K562 (cell line): Measurements from ENCODE around the gene CNN3. TPM values are rescaled to one million over a fixed set of nuclear protein-coding genes. Genes with fewer than 3 reads are reported as not detected.
A peak's percentile ranks its signal among the peaks of the same experiment; 100 is the strongest.

Source experiments
- ATAC-seq: fragments of 200-7000 bp; cut with Tn5 transposase; 3 replicates; pipeline ENCODE4 v1.9.1; 2020; ENCODE audit warnings: moderate library complexity
- BruUV-seq: library from RNA; stranded (reverse); fragments of 400-500 nt; replicated peaks from 2 replicates; lab custom pipeline; 2021; lab: Mats Ljungman, UMichigan
- CTCF ChIA-PET: fragments of 300-600 bp; formaldehyde crosslinking; extraction: SDS; loops from one replicate; lab custom pipeline; 2021; ENCODE audit warnings: low intra/inter-chr PET ratio; lab: Yijun Ruan, JAX
- POLR2A ChIA-PET: fragments of 300-600, 350-650 bp; sonication (Branson Sonifier 250); formaldehyde crosslinking; extraction: SDS; loops from one replicate; lab custom pipeline; 2021; ENCODE audit warnings: antibody characterized with exemption, inconsistent platforms; lab: Yijun Ruan, JAX
- DNase-seq, 4 experiments: peaks; one replicate each; pipeline versions ENCODE4 v3.0.0 to v3.0.0-alpha.2; 2011 to 2018; ENCODE audit warnings: low spot score in 3 of 4, mixed read lengths in 3 of 4; ENCODE audit errors: extremely low read depth in 1 of 4
- FAIRE-seq: peaks from 2 replicates; lab custom pipeline; 2011; peaks lifted over from hg19 to GRCh38; lab: Jason Lieb, UNC
- H2AFZ ChIP-seq: 2 replicates; pipeline ENCODE4 v1.6.0; 2011; ENCODE audit warnings: low read depth, low read length, control low read depth, inconsistent platforms
- H3K27ac ChIP-seq: fragments of 200-600 bp; 3 replicates; pipeline ENCODE4 v1.8.0; 2011; ENCODE audit warnings: low read depth, mild to moderate bottlenecking, control low read depth, inconsistent platforms, low read length, moderate library complexity, mixed read lengths; ENCODE audit errors: extremely low read depth
- H3K27me3 ChIP-seq, 2 experiments: fragments of 300-600 bp in 1 of 2; 2 replicates in 1 of 2; 3 replicates in 1 of 2; pipeline versions ENCODE4 v1.6.0 to v1.8.0; 2011; ENCODE audit warnings: inconsistent platforms in 2 of 2, low read length in 2 of 2, mild to moderate bottlenecking in 1 of 2, mixed read lengths in 1 of 2, moderate library complexity in 1 of 2; ENCODE audit not compliant: control insufficient read depth in 2 of 2, insufficient read depth in 2 of 2
- H3K36me3 ChIP-seq: fragments of 300-600 bp; 3 replicates; pipeline ENCODE4 v1.8.0; 2011; ENCODE audit warnings: mild to moderate bottlenecking, low read length, inconsistent platforms; ENCODE audit not compliant: control insufficient read depth, insufficient read depth
- H3K4me1 ChIP-seq, 2 experiments: fragments of 200-600 bp in 1 of 2; replicated peaks in 1 of 2; 2 replicates in 1 of 2; 3 replicates in 1 of 2; pipeline versions ENCODE4 v1.5.1 to v1.8.0; 2011; ENCODE audit warnings: inconsistent platforms in 2 of 2, low read length in 2 of 2, mild to moderate bottlenecking in 1 of 2, mixed read lengths in 1 of 2, moderate library complexity in 1 of 2; ENCODE audit not compliant: control insufficient read depth in 2 of 2, insufficient read depth in 2 of 2
- H3K4me2 ChIP-seq: 2 replicates; pipeline ENCODE4 v1.6.1; 2011; ENCODE audit warnings: low read length, control low read depth, inconsistent platforms, mixed read lengths; ENCODE audit not compliant: insufficient read depth
- H3K4me3 ChIP-seq: fragments of 200-600 bp; sonication (generic), shearing (Covaris generic); 2 replicates; pipeline ENCODE4 v1.5.1; 2016; ENCODE audit warnings: control low read depth, inconsistent platforms
- H3K79me2 ChIP-seq: fragments of 200-600 bp; 3 replicates; pipeline ENCODE4 v1.8.0; 2011; ENCODE audit warnings: low read length, inconsistent platforms; ENCODE audit not compliant: control insufficient read depth, insufficient read depth
- H3K9ac ChIP-seq, 2 experiments: 2 replicates each; pipeline versions ENCODE4 v1.6.0 to v1.6.1; 2011; ENCODE audit warnings: low read depth in 2 of 2, low read length in 2 of 2, control low read depth in 1 of 2, inconsistent platforms in 1 of 2, mild to moderate bottlenecking in 1 of 2, mixed read lengths in 1 of 2; ENCODE audit not compliant: insufficient read depth in 1 of 2
- H3K9me1 ChIP-seq: one replicate; pipeline ENCODE4 v1.6.0; 2011; ENCODE audit warnings: inconsistent platforms, mild to moderate bottlenecking, low read length, moderate library complexity; ENCODE audit not compliant: control insufficient read depth, insufficient read depth
- H3K9me3 ChIP-seq: replicated peaks from 2 replicates; pipeline ENCODE4 v1.5.1; 2011; ENCODE audit warnings: low read depth, low read length, inconsistent platforms; ENCODE audit not compliant: control insufficient read depth, insufficient read depth
- H4K20me1 ChIP-seq: replicated peaks from 2 replicates; pipeline ENCODE4 v1.6.1; 2011; ENCODE audit warnings: low read length, inconsistent platforms, mixed read lengths; ENCODE audit not compliant: control insufficient read depth, insufficient read depth
- ARID2 ChIP-seq: fragments of 450-650 bp; IDR thresholded peaks from 2 replicates; pipeline ENCODE4 v1.6.1; 2017; ENCODE audit warnings: antibody characterized with exemption, mild to moderate bottlenecking
- ESRRA ChIP-seq: fragments of 450-650 bp; IDR thresholded peaks from 2 replicates; pipeline ENCODE4 v1.6.1; 2014; ENCODE audit warnings: low read depth, mild to moderate bottlenecking, moderate library complexity, borderline replicate concordance
- ILF3 ChIP-seq: fragments of 450-650 bp; IDR thresholded peaks from 2 replicates; pipeline ENCODE4 v1.6.1; 2018; ENCODE audit warnings: antibody characterized with exemption, mild to moderate bottlenecking, moderate library complexity, borderline replicate concordance
- PYGO2 ChIP-seq: fragments of 450-650 bp; IDR thresholded peaks from 2 replicates; pipeline ENCODE4 v1.6.1; 2016; ENCODE audit warnings: mild to moderate bottlenecking, missing genetic modification characterization, moderate library complexity, missing compliant biosample characterization
- RBM25 ChIP-seq: fragments of 200-400 bp; formaldehyde crosslinking; IDR thresholded peaks from 2 replicates; pipeline ENCODE4 v1.6.1; 2018; ENCODE audit warnings: low read length, low read depth, moderate library complexity; ENCODE audit not compliant: severe bottlenecking
- ZNF165 ChIP-seq: fragments of 250-450 bp; sonication (Bioruptor Pico); IDR thresholded peaks from 2 replicates; pipeline ENCODE4 v1.4.0; 2020; ENCODE audit warnings: borderline replicate concordance
- ZNF24 ChIP-seq: fragments of 450-650 bp; IDR thresholded peaks from 2 replicates; pipeline ENCODE4 v1.6.1; 2016
- ZNF311 ChIP-seq: fragments of 250-450 bp; sonication (Bioruptor Pico); IDR thresholded peaks from 2 replicates; pipeline ENCODE4 v1.4.0; 2020; ENCODE audit warnings: mild to moderate bottlenecking, moderate library complexity
- ZNF316 ChIP-seq: fragments of 450-650 bp; IDR thresholded peaks from 2 replicates; pipeline ENCODE4 v1.6.1; 2016
- WGBS: fragments of 100-300 bp; shearing (Covaris generic); methylation state at CpG from one replicate; pipeline ENCODE4 v1.1.6; 2016; ENCODE audit warnings: low coverage, mixed read lengths; ENCODE audit not compliant: insufficient coverage; ENCODE audit errors: missing lambda C conversion rate; 5-methylcytosine and 5-hydroxymethylcytosine counted together
- in situ Hi-C: fragments of 300-500 bp; cut with MboI; formaldehyde crosslinking; loops from 4 replicates; pipeline ENCODE4 v1.15.0; 2018; ENCODE audit warnings: inconsistent platforms, mixed read lengths
- intact Hi-C: fragments of 100-400 bp; cut with micrococcal nuclease; formaldehyde crosslinking; loops from 2 replicates; pipeline ENCODE4 v1.14.2; 2022
- polyA plus RNA-seq, 8 experiments: library from polyadenylated mRNA; depleted of rRNA in 4 of 8; stranded (reverse) in 5 of 8; unstranded in 3 of 8; fragments of >200 nt; fragmentation: Nextera tagmentation in 2 of 8; fragmentation: Illumina TruSeq in 1 of 8; extraction: Ambion mirVana in 2 of 8; extraction: Trizol in 1 of 8; gene quantifications; 2 replicates each; pipeline versions ENCODE4 v1.2.1 to v1.2.3, GENCODE V29; 2011 to 2014; ENCODE audit warnings: inconsistent platforms in 1 of 8, missing spikeins in 1 of 8
- total RNA-seq, 7 experiments: library from RNA; depleted of rRNA in 6 of 7; stranded (reverse); fragments of >200 nt in 6 of 7; fragmentation: Illumina TruSeq in 2 of 7; extraction: Trizol in 2 of 7; gene quantifications; 2 replicates each; pipeline versions ENCODE4 v1.2.1 to v1.2.3, GENCODE V29; 2011 to 2021; ENCODE audit warnings: low replicate concordance in 1 of 7
- TF ChIP-seq, protein P1 (sequence below): IDR thresholded peaks from 2 replicates; pipeline ENCODE4 v1.6.1; 2011; ENCODE audit warnings: borderline replicate concordance, low read depth, mild to moderate bottlenecking, moderate library complexity, low read length; ENCODE audit not compliant: insufficient read depth, poor library complexity, severe bottlenecking

CNN3 gene
- total and polyA plus RNA-seq, 9 of the 15 experiments (the other 6 are each of a cell fraction or from before 2014, with no cell fraction given), result 0.06 to 0.62 (median 0.18) TPM; not detected in 4

- Histone ChIP-seq H3K4me1 (no peaks in the 10 kb centered on the region; a peak in 1 of 5 replicates), H3K27ac (no peak overlapping the region), H3K9ac (no peak overlapping the region), H3K36me3 (no peaks in the 10 kb centered on the region), H3K9me3 (no peaks in the 10 kb centered on the region), H2AFZ (no peak overlapping the region), H3K27me3 (peaks cover 3 to 4% of the 10 kb centered on the region in 2 experiments; a peak in 3 of 5 replicates), H3K79me2 (no peaks in the 10 kb centered on the region), H3K4me2 (no peak overlapping the region), H3K9me1 (no peaks in the 10 kb centered on the region), H3K4me3 (no peak overlapping the region), H4K20me1 (no peaks in the 10 kb centered on the region)
- ATAC-seq (no peak), DNase-seq (no peak), FAIRE-seq (no peak)
- no TSS peak for BruUV-seq
- POLR2A ChIA-PET, result interaction anchor here (1.2 to 1.5 kb wide), 2 partner anchors 12 to 185 kb away, joined by 3 to 4 read pairs; no protein-coding TSS in a partner anchor
- intact Hi-C loops, result no loop called here
- TF ChIP-seq PYGO2 (tag), result no peak
- TF ChIP-seq RBM25, result peak; percentile 60
- WGBS, result 0% methylated on average over 3 of the region's 3 CpGs
- in situ Hi-C loops, result loop anchor here (5.0 to 10.0 kb wide), 2 partner anchors 185 to 388 kb away; no protein-coding TSS in a partner anchor
- CTCF ChIA-PET, result no interaction called here
These were observed 70.0 kb downstream of the CNN3 start for GRCh38 chr1:94856868-94857267.

DNA sequence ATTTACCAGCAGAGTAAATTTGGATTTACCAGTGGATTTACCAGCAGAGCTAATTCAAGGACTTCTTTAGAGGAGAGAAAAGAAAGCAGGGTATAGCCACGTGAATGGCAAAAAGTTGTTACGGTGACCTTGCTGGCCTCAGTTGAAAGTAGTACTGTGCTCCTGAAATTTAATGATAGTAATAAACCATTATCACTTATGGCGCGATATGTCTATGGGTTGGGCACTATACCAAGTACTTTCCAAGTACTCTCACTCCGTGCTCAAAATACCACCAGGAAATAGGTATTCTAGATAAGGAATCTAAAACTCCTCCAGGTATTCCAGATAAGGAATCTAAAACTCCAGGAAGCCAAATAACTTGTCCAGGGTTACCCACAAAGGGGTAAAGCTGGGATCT is 70.9 kb downstream of the CNN3 start:
- H3K27ac ChIP-seq, result no peak overlapping the region
- H3K4me1 ChIP-seq, result no peaks in the 10 kb centered on the region; a peak in 1 of 5 replicates
- H3K4me3 ChIP-seq, result no peak overlapping the region
- intact Hi-C loops, result no loop called here
- peaks cover 3 to 4% of the 10 kb centered on the region in 2 experiments; a peak in 4 of 5 replicates for H3K27me3 ChIP-seq
- in situ Hi-C loops, result loop anchor here (5.0 to 10.0 kb wide), 2 partner anchors 186 to 389 kb away; no protein-coding TSS in a partner anchor
- H4K20me1 ChIP-seq, result no peaks in the 10 kb centered on the region
- no peak overlapping the region for H2AFZ ChIP-seq
- POLR2A ChIA-PET, result interaction anchor here (1.5 kb wide), 1 partner anchor 186 kb away, joined by 3 read pairs; no protein-coding TSS in a partner anchor
- 3% methylated on average over 5 of the region's 5 CpGs for WGBS
- CTCF ChIA-PET, result interaction anchor here (3.4 kb wide), 1 partner anchor 188 kb away, joined by 25 read pairs; no protein-coding TSS in a partner anchor
- no peaks in the 10 kb centered on the region for H3K79me2 ChIP-seq
- DNase-seq (no peak), FAIRE-seq (no peak), ATAC-seq (no peak)
- no peaks in the 10 kb centered on the region for H3K9me1 ChIP-seq
- no peak overlapping the region for H3K9ac ChIP-seq
- no peaks in the 10 kb centered on the region for H3K9me3 ChIP-seq
- no peak overlapping the region for H3K4me2 ChIP-seq
- no peaks in the 10 kb centered on the region for H3K36me3 ChIP-seq
- BruUV-seq, result no TSS peak
- TF ChIP-seq ZNF311, result no peak
- TF ChIP-seq ZNF316, result no peak
- TF ChIP-seq ZNF24, result no peak
- TF ChIP-seq ARID2, result no peak
- TF ChIP-seq, protein P1, sequence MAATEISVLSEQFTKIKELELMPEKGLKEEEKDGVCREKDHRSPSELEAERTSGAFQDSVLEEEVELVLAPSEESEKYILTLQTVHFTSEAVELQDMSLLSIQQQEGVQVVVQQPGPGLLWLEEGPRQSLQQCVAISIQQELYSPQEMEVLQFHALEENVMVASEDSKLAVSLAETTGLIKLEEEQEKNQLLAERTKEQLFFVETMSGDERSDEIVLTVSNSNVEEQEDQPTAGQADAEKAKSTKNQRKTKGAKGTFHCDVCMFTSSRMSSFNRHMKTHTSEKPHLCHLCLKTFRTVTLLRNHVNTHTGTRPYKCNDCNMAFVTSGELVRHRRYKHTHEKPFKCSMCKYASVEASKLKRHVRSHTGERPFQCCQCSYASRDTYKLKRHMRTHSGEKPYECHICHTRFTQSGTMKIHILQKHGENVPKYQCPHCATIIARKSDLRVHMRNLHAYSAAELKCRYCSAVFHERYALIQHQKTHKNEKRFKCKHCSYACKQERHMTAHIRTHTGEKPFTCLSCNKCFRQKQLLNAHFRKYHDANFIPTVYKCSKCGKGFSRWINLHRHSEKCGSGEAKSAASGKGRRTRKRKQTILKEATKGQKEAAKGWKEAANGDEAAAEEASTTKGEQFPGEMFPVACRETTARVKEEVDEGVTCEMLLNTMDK, result no peak
- no peak for TF ChIP-seq ESRRA
- no peak for TF ChIP-seq ZNF165 (CRISPR knock-in tag)
- no peak for TF ChIP-seq ILF3
